ENCODE results near the gene UBE3C.

The UBE3C gene

DNA sequence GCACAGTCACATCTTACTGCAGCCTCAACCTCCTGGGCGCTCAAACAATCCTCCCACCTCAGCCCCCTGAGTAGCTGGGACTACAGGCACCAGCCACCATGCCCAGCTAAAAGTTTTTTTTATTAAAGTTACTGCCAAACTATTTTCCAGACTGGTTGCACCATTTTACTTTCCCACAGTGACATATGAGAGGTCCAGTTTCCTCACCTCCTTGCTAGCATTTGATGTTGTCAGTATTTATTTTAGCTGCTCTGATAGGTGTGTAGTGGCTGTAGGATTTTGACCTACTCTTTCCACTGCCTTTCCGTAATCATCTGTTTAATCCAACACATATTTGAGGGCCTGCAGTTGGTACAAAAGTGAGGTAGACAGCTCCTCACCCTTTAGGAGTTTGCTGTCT is 5.4 kb upstream of the UBE3C start:
- no peak for DNase-seq (ENCODE audit: low read depth)

GRCh38 chr7:157136372-157136771 is 2.4 kb upstream of the UBE3C start:
- peak; percentile 86 for DNase-seq (ENCODE audit: low read depth)
- TF ChIP-seq MAX (IDR thresholded peaks at IDR 0.05; ENCODE audit: low read depth, low read length) (0 out of 2 replicates have a peak, but pooled peaks have one; percentile 13), POLR2A (IDR thresholded peaks at IDR 0.05; ENCODE audit: extremely low read depth, insufficient read length) (no peak), MYC (IDR thresholded peaks at IDR 0.05; ENCODE audit: low read depth, low read length) (peak; percentile 41; the same call in 1 of the 2 replicates)
- TF ChIP-seq, protein P1, sequence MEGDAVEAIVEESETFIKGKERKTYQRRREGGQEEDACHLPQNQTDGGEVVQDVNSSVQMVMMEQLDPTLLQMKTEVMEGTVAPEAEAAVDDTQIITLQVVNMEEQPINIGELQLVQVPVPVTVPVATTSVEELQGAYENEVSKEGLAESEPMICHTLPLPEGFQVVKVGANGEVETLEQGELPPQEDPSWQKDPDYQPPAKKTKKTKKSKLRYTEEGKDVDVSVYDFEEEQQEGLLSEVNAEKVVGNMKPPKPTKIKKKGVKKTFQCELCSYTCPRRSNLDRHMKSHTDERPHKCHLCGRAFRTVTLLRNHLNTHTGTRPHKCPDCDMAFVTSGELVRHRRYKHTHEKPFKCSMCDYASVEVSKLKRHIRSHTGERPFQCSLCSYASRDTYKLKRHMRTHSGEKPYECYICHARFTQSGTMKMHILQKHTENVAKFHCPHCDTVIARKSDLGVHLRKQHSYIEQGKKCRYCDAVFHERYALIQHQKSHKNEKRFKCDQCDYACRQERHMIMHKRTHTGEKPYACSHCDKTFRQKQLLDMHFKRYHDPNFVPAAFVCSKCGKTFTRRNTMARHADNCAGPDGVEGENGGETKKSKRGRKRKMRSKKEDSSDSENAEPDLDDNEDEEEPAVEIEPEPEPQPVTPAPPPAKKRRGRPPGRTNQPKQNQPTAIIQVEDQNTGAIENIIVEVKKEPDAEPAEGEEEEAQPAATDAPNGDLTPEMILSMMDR (IDR thresholded peaks at IDR 0.05; ENCODE audit: low read depth, low read length) = peak; percentile 22
- no peak overlapping the region for H3K4me3 ChIP-seq (ENCODE audit: low read depth, low read length)

More for the DNA sequence above, 5.4 kb upstream of the UBE3C start:
- TF ChIP-seq MAX (IDR thresholded peaks at IDR 0.05; ENCODE audit: low read depth, low read length) (no peak), POLR2A (IDR thresholded peaks at IDR 0.05; ENCODE audit: extremely low read depth, insufficient read length) (no peak), MYC (IDR thresholded peaks at IDR 0.05; ENCODE audit: low read depth, low read length) (no peak)
- TF ChIP-seq, protein P1 (IDR thresholded peaks at IDR 0.05; ENCODE audit: low read depth, low read length) = no peak
- no peak overlapping the region for H3K4me3 ChIP-seq (ENCODE audit: low read depth, low read length)

DNA sequence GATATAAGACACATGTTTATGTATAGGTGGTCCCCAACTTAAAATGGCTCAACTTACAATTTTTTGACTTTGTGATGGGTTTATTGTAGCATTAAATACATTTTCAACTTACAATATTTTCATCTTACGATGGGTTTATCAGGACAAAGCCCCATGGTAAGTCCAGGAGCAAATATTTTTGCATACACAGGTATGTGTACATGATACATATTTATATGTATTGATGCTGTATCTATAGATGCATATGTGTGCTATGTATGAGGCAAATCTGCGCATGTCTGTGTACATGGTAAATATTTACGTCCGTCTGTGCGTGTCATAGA is 664 bp upstream of the UBE3C start:
- peak overlapping the region; percentile 67 for H3K4me3 ChIP-seq (ENCODE audit: low read depth, low read length)
- TF ChIP-seq, protein P1 (IDR thresholded peaks at IDR 0.05; ENCODE audit: low read depth, low read length) = no peak
- TF ChIP-seq MYC (IDR thresholded peaks at IDR 0.05; ENCODE audit: low read depth, low read length) = no peak
- no peak for TF ChIP-seq MAX (IDR thresholded peaks at IDR 0.05; ENCODE audit: low read depth, low read length)
- no peak for DNase-seq (ENCODE audit: low read depth)

- no peak for DNase-seq (ENCODE audit: low read depth)
- H3K4me3 ChIP-seq (ENCODE audit: low read depth, low read length) = peak overlapping the region; percentile 99
- no peak for TF ChIP-seq MYC (IDR thresholded peaks at IDR 0.05; ENCODE audit: low read depth, low read length)
- peak; percentile 64; the same call in 1 of the 2 replicates for TF ChIP-seq MAX (IDR thresholded peaks at IDR 0.05; ENCODE audit: low read depth, low read length)
- TF ChIP-seq POLR2A (IDR thresholded peaks at IDR 0.05; ENCODE audit: extremely low read depth, insufficient read length) = no peak
- TF ChIP-seq, protein P1 (IDR thresholded peaks at IDR 0.05; ENCODE audit: low read depth, low read length) = no peak
Observed at GRCh38 chr7:157139111-157139809, 534 bp downstream of the UBE3C start.

DNA sequence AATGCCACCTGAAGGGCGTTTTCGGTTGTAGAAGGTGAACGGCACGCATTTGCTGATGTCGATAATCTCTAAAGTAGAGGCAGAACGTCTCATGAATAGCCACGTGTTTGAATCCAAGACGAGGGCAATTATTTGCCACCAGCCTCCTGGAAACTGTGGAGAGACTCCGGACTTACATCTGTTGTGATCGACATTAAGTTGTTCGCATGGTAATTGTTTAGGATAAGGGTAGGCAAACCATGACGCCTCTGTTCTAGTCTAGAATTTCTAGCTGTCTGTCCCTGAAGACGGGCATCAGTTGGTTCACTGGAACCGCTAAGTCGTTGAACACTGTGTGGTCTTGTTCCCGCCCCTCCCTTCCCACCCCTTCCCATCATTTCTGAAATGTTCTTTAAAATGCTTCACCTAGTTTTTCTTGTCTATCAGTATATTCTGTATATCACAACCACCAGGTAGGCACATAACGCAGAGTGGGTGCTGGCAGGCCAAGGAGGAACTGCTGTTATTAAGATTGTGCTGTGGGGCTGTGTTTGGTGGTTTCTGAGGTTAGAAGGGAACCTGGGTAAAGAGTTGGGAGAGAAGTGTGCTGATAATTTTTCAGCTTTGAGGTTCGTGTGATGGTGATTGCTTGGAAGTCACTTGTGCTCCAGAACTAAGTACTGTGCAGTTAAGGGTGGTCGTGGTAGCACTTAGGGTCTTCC is 1.2 kb downstream of the UBE3C start:
- TF ChIP-seq MAX (IDR thresholded peaks at IDR 0.05; ENCODE audit: low read depth, low read length) (peak; percentile 87), POLR2A (IDR thresholded peaks at IDR 0.05; ENCODE audit: extremely low read depth, insufficient read length) (no peak), MYC (IDR thresholded peaks at IDR 0.05; ENCODE audit: low read depth, low read length) (0 out of 2 replicates have a peak, but pooled peaks have one; percentile 65)
- TF ChIP-seq, protein P1 (IDR thresholded peaks at IDR 0.05; ENCODE audit: low read depth, low read length) = no peak
- DNase-seq (ENCODE audit: low read depth) = peak; percentile 77
- H3K4me3 ChIP-seq (ENCODE audit: low read depth, low read length) = peak overlapping the region; percentile 99
